Vagina (tissue), 2 donors: Measurements from ENCODE around the gene COLEC12.

ENCODE experiments used
- POLR2A ChIP-seq, 2 donors: fragments of 450-650 bp; IDR thresholded peaks; one replicate each; pipeline ENCODE4 v1.6.1; 2017; ENCODE audit warnings: antibody characterized with exemption in 2 of 2, mild to moderate bottlenecking in 2 of 2, moderate library complexity in 2 of 2
- TF ChIP-seq, protein P1 (sequence below), 3 experiments: fragments of 450-650 bp in 2 of 3; fragments of 200-600 bp in 1 of 3; sonication (generic) in 1 of 3; IDR thresholded peaks; one replicate each; pipeline ENCODE4 v1.5.1; 2017 to 2019; ENCODE audit warnings: antibody characterized with exemption in 3 of 3, mild to moderate bottlenecking in 2 of 3, moderate library complexity in 2 of 3

DNA sequence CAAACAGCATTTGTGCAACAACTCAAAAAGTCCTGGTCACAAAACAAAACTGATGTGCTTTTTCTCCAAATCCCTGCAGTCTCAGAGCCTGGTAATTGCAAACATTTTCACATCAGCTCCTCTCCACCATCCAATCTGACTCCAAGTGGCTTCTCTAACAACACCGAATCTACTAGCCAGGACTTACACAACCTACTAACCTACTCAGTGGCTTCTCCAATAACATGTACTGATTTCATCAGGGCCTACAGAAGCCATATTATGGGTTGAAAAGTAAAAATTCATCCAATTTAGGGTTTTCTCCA is 104.3 kb downstream of the COLEC12 start:
- TF ChIP-seq POLR2A (IDR thresholded peaks at IDR 0.05): no peak
- TF ChIP-seq, protein P1, sequence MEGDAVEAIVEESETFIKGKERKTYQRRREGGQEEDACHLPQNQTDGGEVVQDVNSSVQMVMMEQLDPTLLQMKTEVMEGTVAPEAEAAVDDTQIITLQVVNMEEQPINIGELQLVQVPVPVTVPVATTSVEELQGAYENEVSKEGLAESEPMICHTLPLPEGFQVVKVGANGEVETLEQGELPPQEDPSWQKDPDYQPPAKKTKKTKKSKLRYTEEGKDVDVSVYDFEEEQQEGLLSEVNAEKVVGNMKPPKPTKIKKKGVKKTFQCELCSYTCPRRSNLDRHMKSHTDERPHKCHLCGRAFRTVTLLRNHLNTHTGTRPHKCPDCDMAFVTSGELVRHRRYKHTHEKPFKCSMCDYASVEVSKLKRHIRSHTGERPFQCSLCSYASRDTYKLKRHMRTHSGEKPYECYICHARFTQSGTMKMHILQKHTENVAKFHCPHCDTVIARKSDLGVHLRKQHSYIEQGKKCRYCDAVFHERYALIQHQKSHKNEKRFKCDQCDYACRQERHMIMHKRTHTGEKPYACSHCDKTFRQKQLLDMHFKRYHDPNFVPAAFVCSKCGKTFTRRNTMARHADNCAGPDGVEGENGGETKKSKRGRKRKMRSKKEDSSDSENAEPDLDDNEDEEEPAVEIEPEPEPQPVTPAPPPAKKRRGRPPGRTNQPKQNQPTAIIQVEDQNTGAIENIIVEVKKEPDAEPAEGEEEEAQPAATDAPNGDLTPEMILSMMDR (IDR thresholded peaks at IDR 0.05): no peak
